Upper lobe of left lung (tissue), 4 donors: ENCODE results near the gene APOA1.

Experiments used
- POLR2AphosphoS5 ChIP-seq, 2 donors: sonication (generic); formaldehyde crosslinking; IDR thresholded peaks; one replicate each; pipeline ENCODE4 v1.5.1; 2017; ENCODE audit warnings: antibody characterized with exemption in 2 of 2
- TF ChIP-seq, protein P1 (sequence below), 6 experiments: fragments of 450-650 bp in 4 of 6; fragments of 200-600 bp in 2 of 6; sonication (generic) in 2 of 6; IDR thresholded peaks; one replicate each; pipeline ENCODE4 v1.5.1; 2016 to 2019; ENCODE audit warnings: antibody characterized with exemption in 6 of 6

DNA sequence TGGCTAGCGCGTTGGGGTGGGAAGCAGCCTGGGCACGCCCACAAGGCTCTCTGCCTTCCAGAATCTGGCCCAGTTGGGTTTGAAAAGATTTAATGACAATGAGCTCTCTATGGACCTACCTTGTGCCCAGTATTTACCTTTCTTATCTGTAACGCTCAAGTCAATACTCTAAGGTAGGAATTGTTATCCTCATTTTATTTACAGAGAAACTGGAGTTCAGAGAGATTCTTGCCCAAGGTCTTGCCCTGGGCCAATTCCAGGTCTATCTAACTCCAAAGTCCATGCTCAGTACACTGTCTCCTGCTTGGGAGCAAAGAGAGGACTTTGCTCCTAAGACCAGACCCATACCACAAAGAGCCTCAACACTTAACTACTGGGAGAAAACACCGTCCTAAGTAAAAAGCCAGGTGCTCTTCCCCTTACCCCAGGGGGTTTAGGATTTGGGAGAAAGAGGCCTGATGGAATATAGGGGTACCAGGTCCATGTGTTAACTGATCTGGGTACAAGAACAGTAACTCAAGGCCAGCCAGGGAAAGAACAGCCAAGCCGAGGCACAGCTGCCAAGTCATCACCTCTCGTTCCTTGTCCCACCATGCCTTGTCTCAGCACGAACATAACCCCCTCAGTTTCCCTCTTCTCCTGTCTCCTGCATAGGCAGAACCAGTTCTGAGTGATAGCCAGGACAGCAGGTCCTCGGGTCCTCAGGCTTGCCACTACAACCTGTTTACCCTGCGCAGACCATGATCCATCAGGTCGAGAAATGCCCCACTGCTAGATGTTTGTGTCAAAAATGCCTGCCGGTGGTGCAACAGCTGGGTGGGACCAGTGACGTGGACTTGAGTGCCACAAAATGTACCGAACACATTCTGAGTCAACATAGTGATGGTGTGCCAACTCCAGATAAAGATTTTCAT lies 28.9 kb downstream of the APOA1 start:
- TF ChIP-seq POLR2AphosphoS5 (IDR thresholded peaks at IDR 0.05): peak; percentile 36 to 42
- TF ChIP-seq, protein P1, sequence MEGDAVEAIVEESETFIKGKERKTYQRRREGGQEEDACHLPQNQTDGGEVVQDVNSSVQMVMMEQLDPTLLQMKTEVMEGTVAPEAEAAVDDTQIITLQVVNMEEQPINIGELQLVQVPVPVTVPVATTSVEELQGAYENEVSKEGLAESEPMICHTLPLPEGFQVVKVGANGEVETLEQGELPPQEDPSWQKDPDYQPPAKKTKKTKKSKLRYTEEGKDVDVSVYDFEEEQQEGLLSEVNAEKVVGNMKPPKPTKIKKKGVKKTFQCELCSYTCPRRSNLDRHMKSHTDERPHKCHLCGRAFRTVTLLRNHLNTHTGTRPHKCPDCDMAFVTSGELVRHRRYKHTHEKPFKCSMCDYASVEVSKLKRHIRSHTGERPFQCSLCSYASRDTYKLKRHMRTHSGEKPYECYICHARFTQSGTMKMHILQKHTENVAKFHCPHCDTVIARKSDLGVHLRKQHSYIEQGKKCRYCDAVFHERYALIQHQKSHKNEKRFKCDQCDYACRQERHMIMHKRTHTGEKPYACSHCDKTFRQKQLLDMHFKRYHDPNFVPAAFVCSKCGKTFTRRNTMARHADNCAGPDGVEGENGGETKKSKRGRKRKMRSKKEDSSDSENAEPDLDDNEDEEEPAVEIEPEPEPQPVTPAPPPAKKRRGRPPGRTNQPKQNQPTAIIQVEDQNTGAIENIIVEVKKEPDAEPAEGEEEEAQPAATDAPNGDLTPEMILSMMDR (IDR thresholded peaks at IDR 0.05): no peak
